LoVo (cell line): ENCODE data around the gene EPHA8.

Source experiments
- DNase-seq: peaks from one replicate; pipeline ENCODE4 v3.0.0-alpha.2; 2016; ENCODE audit warnings: low spot score

The EPHA8 gene

GRCh38 chr1:22567197-22567596 lies 3.9 kb downstream of the EPHA8 start:
- DNase-seq = no peak

GRCh38 chr1:22567994-22568393 lies 4.7 kb downstream of the EPHA8 start:
- no peak for DNase-seq

- no peak for DNase-seq
Measured at GRCh38 chr1:22569269-22569668, 6.0 kb downstream of the EPHA8 start.

- DNase-seq = no peak
Measured at GRCh38 chr1:22570140-22570909, 7.0 kb downstream of the EPHA8 start.

GRCh38 chr1:22572818-22573217 lies 9.5 kb downstream of the EPHA8 start:
- DNase-seq = no peak

GRCh38 chr1:22573237-22573636 lies 9.9 kb downstream of the EPHA8 start:
- DNase-seq = no peak

GRCh38 chr1:22575532-22576149 lies 12.4 kb downstream of the EPHA8 start:
- no peak for DNase-seq

DNA sequence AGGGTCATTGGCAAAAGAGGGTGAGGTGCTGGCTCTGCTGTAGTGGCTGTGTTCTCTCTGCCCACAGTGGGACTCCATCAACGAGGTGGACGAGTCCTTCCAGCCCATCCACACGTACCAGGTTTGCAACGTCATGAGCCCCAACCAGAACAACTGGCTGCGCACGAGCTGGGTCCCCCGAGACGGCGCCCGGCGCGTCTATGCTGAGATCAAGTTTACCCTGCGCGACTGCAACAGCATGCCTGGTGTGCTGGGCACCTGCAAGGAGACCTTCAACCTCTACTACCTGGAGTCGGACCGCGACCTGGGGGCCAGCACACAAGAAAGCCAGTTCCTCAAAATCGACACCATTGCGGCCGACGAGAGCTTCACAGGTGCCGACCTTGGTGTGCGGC lies 12.9 kb downstream of the EPHA8 start:
- DNase-seq = no peak

DNA sequence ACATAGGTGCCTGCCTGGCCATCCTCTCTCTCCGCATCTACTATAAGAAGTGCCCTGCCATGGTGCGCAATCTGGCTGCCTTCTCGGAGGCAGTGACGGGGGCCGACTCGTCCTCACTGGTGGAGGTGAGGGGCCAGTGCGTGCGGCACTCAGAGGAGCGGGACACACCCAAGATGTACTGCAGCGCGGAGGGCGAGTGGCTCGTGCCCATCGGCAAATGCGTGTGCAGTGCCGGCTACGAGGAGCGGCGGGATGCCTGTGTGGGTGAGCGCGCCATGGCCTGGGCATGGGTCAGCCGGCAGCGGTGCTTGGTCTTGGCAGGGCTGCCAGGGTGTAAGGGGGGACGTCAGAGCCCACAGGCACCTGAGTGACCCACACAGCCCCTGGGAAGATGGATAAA lies 13.3 kb downstream of the EPHA8 start:
- no peak for DNase-seq

GRCh38 chr1:22578732-22579361 lies 15.6 kb downstream of the EPHA8 start:
- no peak for DNase-seq

GRCh38 chr1:22579541-22580155 lies 16.4 kb downstream of the EPHA8 start:
- no peak for DNase-seq

GRCh38 chr1:22582661-22583635 lies 19.7 kb downstream of the EPHA8 start:
- no peak for DNase-seq

- no peak for DNase-seq
Measured at GRCh38 chr1:22584001-22584562, 20.8 kb downstream of the EPHA8 start.

DNA sequence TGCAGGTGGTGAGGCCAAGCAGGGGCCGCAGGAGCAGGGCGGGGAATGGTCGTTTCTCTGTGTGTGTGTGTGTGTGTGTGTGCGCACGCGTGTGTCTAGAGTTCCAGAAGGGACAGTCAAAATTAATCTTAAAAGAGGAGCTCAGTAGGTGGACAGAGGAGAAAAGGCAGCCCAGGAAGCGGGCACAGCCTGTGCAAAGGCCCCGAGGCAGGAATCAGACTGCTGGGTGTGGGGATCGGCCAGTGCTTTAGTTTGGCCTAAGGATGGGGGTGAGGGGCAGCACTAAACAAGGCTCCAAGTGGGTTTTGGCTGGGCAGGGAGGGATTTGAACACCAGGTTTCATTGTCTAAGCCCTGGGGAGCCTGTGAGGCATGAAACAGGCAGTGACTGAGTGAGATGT lies 21.7 kb downstream of the EPHA8 start:
- DNase-seq = no peak

DNA sequence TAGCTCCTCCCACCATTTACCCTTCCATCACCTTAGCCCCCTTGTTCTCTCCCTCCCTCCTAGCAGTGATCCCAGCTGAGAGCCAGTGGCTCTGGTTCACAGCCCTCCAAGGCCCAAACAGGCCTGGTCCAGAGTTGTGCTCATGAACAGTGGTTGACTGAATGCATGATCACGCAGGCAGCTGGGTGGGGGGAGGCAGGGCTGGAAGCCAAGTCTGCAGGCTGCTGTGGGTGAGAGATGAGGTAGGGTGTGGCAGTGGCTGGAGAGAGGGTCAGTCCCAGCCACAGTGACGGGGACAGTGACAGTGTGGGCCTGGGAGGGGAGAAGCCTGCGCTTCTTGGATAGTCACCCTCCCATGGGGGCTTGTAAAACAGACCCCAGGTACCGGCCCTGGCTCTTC lies 22.2 kb downstream of the EPHA8 start:
- no peak for DNase-seq

GRCh38 chr1:22586356-22587130 lies 23.3 kb downstream of the EPHA8 start:
- DNase-seq = no peak

- no peak for DNase-seq
Measured at GRCh38 chr1:22587247-22587646, 24.0 kb downstream of the EPHA8 start.

- no peak for DNase-seq
Measured at GRCh38 chr1:22588899-22589422, 25.7 kb downstream of the EPHA8 start.

- DNase-seq = no peak
Measured at GRCh38 chr1:22591576-22591975, 28.3 kb downstream of the EPHA8 start.

DNA sequence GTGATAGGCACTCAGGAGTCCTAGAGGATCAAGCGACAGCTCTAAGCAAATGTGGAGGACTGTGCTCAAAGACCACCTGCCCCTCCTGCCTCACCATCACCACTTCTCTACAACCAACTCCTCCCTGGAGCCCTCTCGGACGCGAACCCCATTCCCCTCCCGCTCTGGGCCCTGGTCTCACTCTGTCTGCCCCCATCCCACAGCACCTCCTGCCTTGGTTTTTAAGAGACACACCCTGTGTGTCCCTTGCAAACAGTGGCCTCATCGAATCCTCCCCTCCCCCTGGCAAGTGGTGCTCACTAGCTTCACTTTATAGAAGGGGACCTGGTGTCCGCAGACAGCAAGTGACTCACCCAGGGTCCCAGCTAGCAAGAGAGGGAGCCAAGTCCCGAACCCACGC lies 28.8 kb downstream of the EPHA8 start:
- DNase-seq = no peak
